Uterus (tissue), 4 donors: ENCODE data around the gene SIVA1. TPM values are rescaled to one million over a fixed set of nuclear protein-coding genes. Genes with fewer than 3 reads are reported as not detected.

Experiments used
- DNase-seq, 2 donors: peaks; one replicate each; pipeline ENCODE4 v3.0.0-alpha.2; 2019 to 2020
- H3K27ac ChIP-seq, 2 donors: fragments of 200-600 bp; sonication (generic); 1 replicate in 1 of 2; 2 replicates in 1 of 2; pipeline ENCODE4 v1.5.1; 2016 to 2018
- H3K27me3 ChIP-seq, 2 donors: fragments of 200-600 bp; sonication (generic); one replicate each; pipeline ENCODE4 v1.5.1; 2018 to 2019; ENCODE audit warnings: control low read depth in 1 of 2
- H3K36me3 ChIP-seq, 2 donors: fragments of 200-600 bp; sonication (generic); one replicate each; pipeline ENCODE4 v1.5.1; 2019; ENCODE audit warnings: control low read depth in 1 of 2
- H3K4me1 ChIP-seq, 2 donors: fragments of 200-600 bp; sonication (generic); one replicate each; pipeline ENCODE4 v1.5.1; 2018 to 2019; ENCODE audit warnings: control low read depth in 1 of 2
- H3K4me3 ChIP-seq, 2 donors: fragments of 200-600 bp; sonication (generic); 1 replicate in 1 of 2; 2 replicates in 1 of 2; pipeline ENCODE4 v1.5.1; 2018 to 2019; ENCODE audit warnings: mild to moderate bottlenecking in 1 of 2
- H3K9me3 ChIP-seq, 2 donors: fragments of 200-600 bp; sonication (generic); one replicate each; pipeline ENCODE4 v1.5.1; 2019; ENCODE audit warnings: control low read depth in 1 of 2
- POLR2A ChIP-seq, 2 donors: fragments of 450-650 bp; IDR thresholded peaks; one replicate each; pipeline ENCODE4 v1.6.1; 2016; ENCODE audit warnings: antibody characterized with exemption in 2 of 2, mild to moderate bottlenecking in 1 of 2, moderate library complexity in 1 of 2
- intact Hi-C: fragments of 100-400 bp; cut with DNase I; formaldehyde crosslinking; loops from one replicate; pipeline ENCODE4 v1.15.1; 2023; ENCODE audit warnings: low total_unique reads
- total RNA-seq, 4 donors: library from RNA; depleted of rRNA in 3 of 4; stranded (reverse); fragments of >200 nt in 3 of 4; gene quantifications; one replicate each; pipeline versions ENCODE4 v1.1.0 to v1.2.4, GENCODE V29; 2014 to 2023
- TF ChIP-seq, protein P1 (sequence below), 4 experiments: fragments of 200-600 bp in 2 of 4; fragments of 450-650 bp in 2 of 4; sonication (generic) in 2 of 4; IDR thresholded peaks; one replicate each; pipeline ENCODE4 v1.5.1; 2016 to 2019; ENCODE audit warnings: antibody characterized with exemption in 4 of 4, mild to moderate bottlenecking in 2 of 4, moderate library complexity in 1 of 4
- donor health status: DM: yes; HTN: yes; CAD: no.

The SIVA1 gene
- total RNA-seq, 4 donors from 2014 or later = 79.4 to 366 (median 239) TPM

DNA sequence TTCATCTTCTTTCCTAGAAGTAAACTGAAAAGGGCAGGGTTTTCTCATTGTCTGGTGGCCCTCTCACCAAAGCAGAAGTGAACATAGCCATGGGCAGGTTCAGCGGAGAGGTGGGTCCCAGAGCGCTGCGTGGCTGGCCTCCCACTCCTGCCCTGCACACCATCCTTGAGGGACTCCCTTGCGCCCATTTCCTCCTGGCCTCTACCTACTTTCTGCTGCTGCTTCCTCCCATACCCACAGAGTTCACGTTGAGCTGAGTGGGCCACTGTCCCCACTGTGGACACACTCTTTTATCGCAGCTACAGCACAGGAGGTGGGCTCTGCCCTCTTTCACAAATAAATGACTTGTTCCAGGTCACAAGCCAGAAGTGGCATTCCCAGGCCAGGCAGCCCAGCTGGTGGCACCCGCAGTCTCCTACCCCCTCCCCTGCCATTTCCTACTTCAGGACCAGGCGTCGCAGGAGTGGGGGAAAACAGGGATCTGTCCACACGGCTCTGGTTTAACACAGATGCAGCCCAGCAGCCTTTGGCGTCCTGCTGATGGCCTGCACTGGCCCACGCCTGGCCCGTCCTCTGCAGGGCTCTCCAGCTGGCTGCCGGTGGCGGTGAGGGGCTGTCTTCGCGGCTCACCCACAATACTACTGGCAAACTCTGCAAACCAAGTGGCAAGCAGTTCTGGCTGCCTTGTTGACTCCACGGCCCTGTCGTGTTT lies 4.9 kb downstream of the SIVA1 start:
- H3K9me3 ChIP-seq = no peaks in the 10 kb centered on the region
- peaks cover 0 to 9% of the 10 kb centered on the region in 2 donors for H3K4me1 ChIP-seq
- TF ChIP-seq POLR2A (IDR thresholded peaks at IDR 0.05) = no peak
- TF ChIP-seq, protein P1, sequence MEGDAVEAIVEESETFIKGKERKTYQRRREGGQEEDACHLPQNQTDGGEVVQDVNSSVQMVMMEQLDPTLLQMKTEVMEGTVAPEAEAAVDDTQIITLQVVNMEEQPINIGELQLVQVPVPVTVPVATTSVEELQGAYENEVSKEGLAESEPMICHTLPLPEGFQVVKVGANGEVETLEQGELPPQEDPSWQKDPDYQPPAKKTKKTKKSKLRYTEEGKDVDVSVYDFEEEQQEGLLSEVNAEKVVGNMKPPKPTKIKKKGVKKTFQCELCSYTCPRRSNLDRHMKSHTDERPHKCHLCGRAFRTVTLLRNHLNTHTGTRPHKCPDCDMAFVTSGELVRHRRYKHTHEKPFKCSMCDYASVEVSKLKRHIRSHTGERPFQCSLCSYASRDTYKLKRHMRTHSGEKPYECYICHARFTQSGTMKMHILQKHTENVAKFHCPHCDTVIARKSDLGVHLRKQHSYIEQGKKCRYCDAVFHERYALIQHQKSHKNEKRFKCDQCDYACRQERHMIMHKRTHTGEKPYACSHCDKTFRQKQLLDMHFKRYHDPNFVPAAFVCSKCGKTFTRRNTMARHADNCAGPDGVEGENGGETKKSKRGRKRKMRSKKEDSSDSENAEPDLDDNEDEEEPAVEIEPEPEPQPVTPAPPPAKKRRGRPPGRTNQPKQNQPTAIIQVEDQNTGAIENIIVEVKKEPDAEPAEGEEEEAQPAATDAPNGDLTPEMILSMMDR (IDR thresholded peaks at IDR 0.05) = no peak

DNA sequence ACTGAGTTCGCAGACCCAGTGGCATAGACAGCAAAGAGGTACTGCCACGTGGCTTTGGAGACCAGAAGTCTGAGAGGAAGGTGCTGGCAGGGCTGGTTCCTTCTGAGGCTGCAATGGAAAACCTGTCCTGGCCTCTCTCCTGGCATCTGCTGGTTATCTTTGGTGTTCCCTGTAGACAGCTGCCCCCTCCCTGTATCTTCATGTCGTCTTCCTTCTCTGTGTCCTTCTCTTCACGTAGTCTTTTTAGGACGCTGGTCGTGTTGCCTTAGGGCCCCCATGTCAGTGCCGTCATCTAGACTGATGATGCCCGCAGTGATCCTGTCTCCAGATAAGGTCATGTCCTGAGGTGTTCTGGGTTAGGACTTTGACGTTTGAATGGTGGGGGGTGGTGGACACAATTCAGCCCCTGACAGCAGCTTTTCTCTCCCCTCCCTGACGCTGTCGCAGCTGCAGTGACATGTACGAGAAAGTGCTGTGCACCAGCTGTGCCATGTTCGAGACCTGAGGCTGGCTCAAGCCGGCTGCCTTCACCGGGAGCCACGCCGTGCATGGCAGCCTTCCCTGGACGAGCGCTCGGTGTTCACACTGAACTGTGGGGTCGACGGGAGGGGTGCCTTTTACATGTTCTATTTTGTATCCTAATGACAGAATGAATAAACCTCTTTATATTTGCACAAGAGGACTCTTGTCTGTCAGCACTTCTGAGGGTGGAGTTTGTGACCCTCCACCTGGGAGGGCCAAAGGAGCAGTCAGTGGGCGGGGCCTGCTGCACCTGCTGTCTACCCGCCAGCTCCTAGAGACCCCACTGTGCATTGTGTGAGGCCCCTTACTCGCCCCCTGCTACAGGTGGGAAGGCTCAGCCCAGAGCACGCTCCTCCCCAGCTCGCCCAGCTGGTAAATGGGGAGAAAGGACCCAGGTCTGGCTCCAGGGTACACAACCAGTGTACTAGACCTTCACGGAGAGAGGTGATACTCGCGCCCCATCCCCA lies 6.3 kb downstream of the SIVA1 start:
- no peaks in the 10 kb centered on the region for H3K27me3 ChIP-seq
- TF ChIP-seq POLR2A (IDR thresholded peaks at IDR 0.05) = no peak
- TF ChIP-seq, protein P1 (IDR thresholded peaks at IDR 0.05) = no peak
- H3K36me3 ChIP-seq = no peaks in the 10 kb centered on the region
- intact Hi-C loops = no loop called here
- peaks cover 0 to 4% of the 10 kb centered on the region in 2 donors for H3K4me1 ChIP-seq
- no peak overlapping the region for H3K27ac ChIP-seq
- H3K4me3 ChIP-seq = no peak overlapping the region
- H3K9me3 ChIP-seq = no peaks in the 10 kb centered on the region
- no peak for DNase-seq

More for the DNA sequence above, 4.9 kb downstream of the SIVA1 start:
- no peak for DNase-seq
- Histone ChIP-seq H3K27ac (no peak overlapping the region), H3K36me3 (no peaks in the 10 kb centered on the region), H3K27me3 (no peaks in the 10 kb centered on the region), H3K4me3 (no peak overlapping the region)
- intact Hi-C loops = no loop called here

DNA sequence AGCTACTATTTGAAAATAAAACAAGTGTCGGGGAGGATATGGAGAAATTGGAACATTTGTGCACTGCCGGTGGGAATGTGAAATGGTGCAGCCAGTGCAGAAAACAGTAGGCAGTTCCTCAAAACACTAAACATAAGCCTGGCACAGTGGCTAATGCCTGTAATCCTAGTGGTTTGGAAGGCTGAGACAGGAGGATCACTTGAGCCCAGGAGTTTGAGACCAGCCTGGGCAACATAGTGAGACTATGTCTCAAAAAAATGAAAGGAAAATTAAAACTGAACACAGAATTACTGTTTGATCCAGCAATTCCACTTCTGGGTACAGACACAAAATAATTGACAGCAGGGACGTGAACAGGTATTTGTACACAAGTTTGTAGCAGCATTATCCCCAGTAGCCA lies 12.6 kb downstream of the SIVA1 start:
- Histone ChIP-seq H3K4me3 (no peak overlapping the region), H3K27ac (no peak overlapping the region), H3K36me3 (no peaks in the 10 kb centered on the region), H3K9me3 (no peaks in the 10 kb centered on the region), H3K4me1 (peaks cover 0 to 7% of the 10 kb centered on the region in 2 donors), H3K27me3 (no peaks in the 10 kb centered on the region)
- DNase-seq = no peak
- intact Hi-C loops = no loop called here
- TF ChIP-seq, protein P1 (IDR thresholded peaks at IDR 0.05) = no peak
- TF ChIP-seq POLR2A (IDR thresholded peaks at IDR 0.05) = no peak

DNA sequence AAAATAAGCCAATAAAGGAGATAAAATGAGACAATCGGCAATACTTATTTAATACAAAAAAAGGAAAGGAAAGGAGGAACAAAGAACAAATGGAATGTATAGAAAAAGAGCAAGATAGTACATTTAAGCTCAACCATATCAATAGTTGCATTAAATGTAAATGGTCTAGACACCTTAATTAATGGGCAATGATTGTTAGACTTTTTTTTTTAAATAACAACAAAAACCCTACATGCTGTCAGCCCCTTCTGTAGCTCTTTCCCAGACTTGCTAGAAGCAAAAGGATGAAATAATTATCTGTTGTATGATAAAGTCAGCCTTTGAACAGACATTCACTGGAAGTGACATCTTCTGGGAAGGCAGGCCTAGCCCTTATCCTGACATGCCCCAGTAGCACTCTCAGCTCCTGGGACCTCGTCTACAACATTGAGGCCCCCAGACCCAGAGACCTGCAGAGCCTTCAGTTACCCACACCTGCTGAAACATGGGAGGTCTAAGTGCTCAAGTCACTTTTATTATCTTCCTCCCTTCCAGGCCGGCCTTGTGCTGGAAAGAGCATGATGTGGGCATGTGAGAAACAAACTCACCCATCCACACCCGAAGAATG lies 13.4 kb downstream of the SIVA1 start:
- Histone ChIP-seq H3K27me3 (no peaks in the 10 kb centered on the region), H3K9me3 (no peaks in the 10 kb centered on the region), H3K4me3 (no peak overlapping the region), H3K4me1 (peaks cover 0 to 8% of the 10 kb centered on the region in 2 donors), H3K27ac (no peak overlapping the region), H3K36me3 (no peaks in the 10 kb centered on the region)
- intact Hi-C loops = no loop called here
- DNase-seq = no peak
- TF ChIP-seq, protein P1 (IDR thresholded peaks at IDR 0.05) = no peak
- no peak for TF ChIP-seq POLR2A (IDR thresholded peaks at IDR 0.05)
